Dedifferentiated amniotic fluid mesenchymal stem cell (primary cell): Measurements from ENCODE around the gene GOLGA6L25.
"Not testable (repeated sequence)": the region's sequence is repeated elsewhere in the genome, so short reads cannot be mapped to it uniquely, and the experiment has no call there.

Source experiments
- DNase-seq: peaks from one replicate; pipeline ENCODE4 v3.0.0-alpha.2; 2016; ENCODE audit errors: extremely low spot score

The GOLGA6L25 gene

GRCh38 chr15:28553268-28553667, at the start of gene GOLGA6L25:
Gene GOLGA6L25, plus strand, starts transcription at chr15:28553568. Its CDS starts 61 bp downstream, at chr15:28553629.
- not testable (repeated sequence) for DNase-seq

GRCh38 chr15:28508217-28508889, 45.0 kb upstream of the GOLGA6L25 start:
- DNase-seq: not testable (repeated sequence)

GRCh38 chr15:28514128-28514527, 39.2 kb upstream of the GOLGA6L25 start:
- DNase-seq: not testable (repeated sequence)

GRCh38 chr15:28515208-28515607, 38.2 kb upstream of the GOLGA6L25 start:
- DNase-seq: not testable (repeated sequence)

GRCh38 chr15:28532954-28533353, 20.4 kb upstream of the GOLGA6L25 start, which contains the start of gene GOLGA8G:
Gene GOLGA8G, minus strand, starts transcription at chr15:28532971. Its CDS starts 62 bp downstream, at chr15:28532909.
- not testable (repeated sequence) for DNase-seq

GRCh38 chr15:28573351-28573750, 20.0 kb downstream of the GOLGA6L25 start:
- DNase-seq: not testable (repeated sequence)

GRCh38 chr15:28588977-28589606, 35.7 kb downstream of the GOLGA6L25 start:
- not testable (repeated sequence) for DNase-seq

- not testable (repeated sequence) for DNase-seq
Measured at GRCh38 chr15:28589769-28590168, 36.4 kb downstream of the GOLGA6L25 start.

GRCh38 chr15:28592395-28592794, 39.0 kb downstream of the GOLGA6L25 start:
- DNase-seq: not testable (repeated sequence)

GRCh38 chr15:28593424-28594129, 40.2 kb downstream of the GOLGA6L25 start:
- DNase-seq: not testable (repeated sequence)

- DNase-seq: not testable (repeated sequence)
Measured at GRCh38 chr15:28597471-28597870, 44.1 kb downstream of the GOLGA6L25 start.

- not testable (repeated sequence) for DNase-seq
Measured at GRCh38 chr15:28598209-28598608, 44.8 kb downstream of the GOLGA6L25 start.

GRCh38 chr15:28602152-28602551, 48.8 kb downstream of the GOLGA6L25 start:
- DNase-seq: not testable (repeated sequence)
